DLD1 (cell line): ENCODE results near the gene TCF19.

Experiments used
- in situ Hi-C: cut with HindIII; loops from 2 replicates; pipeline ENCODE4 v1.10.0; 2017; ENCODE audit warnings: low sequenced_read_pairs

Gene TCF19

DNA sequence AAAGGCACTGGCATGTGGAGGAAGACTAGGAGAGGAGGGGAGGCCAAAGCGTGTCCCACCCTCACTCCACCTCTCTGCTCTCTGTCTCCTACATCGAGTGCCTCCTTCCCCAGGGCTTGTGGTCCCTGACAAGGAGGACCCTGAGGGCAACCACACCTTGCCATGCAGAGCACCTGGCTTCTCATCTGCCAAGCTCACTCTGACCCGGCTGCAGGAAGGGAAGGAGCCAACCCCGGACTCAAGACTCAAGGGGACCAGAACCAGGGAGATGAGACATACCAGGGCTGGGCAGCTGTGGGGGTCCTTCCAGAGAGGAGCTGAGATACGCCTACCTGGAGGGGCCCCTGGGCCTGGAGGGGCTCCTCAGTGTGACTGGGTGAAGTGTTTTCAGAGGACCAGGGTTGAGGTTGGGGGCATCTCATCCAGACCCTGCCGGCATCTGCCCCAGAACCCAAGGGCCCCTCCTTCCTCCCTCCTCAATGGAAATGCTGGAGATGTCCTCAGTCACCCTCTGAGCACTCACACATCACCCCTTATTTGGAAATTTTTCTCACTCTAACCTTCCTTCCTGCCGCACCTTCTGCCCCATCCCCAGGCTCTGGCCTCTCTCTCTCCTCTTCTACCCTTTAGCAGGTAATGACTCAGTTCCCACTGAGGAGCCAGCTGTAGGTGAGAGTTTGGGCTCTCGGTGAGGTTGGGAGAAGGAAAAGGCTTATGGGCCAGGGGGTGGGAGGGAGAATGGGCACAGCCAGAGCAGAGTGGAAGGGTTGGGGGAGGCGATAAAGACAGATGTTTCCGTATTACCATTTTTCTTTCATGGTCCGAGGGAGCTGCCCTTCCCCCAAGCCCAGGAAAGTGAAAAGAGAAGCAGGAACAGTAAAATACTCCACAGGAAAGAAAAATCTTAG is 44.1 kb downstream of the TCF19 start:
- in situ Hi-C loops: no loop called here

- in situ Hi-C loops: no loop called here
Measured at GRCh38 chr6:31203345-31203979, 45.1 kb downstream of the TCF19 start.

- in situ Hi-C loops: no loop called here
Measured at GRCh38 chr6:31204751-31205145, 46.4 kb downstream of the TCF19 start.

DNA sequence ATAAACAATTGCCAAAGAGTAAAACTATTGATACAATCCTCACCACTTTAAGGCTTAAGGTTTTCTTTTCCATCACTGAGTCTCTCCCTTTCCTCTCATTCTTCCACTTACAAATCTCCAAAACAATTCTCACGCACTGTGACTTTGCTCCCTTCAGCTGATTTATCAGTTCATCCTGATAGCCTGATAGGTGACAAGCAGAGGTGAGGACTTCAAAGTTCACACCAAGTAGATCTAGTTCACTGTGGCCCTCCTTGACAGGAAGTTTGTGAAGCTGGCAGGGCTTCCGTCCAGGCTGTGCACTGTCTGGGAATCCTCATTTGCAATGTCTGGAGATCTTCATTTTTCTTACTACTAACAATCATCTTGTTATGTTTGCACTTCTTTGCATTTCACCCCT is 47.2 kb downstream of the TCF19 start:
- in situ Hi-C loops: no loop called here

DNA sequence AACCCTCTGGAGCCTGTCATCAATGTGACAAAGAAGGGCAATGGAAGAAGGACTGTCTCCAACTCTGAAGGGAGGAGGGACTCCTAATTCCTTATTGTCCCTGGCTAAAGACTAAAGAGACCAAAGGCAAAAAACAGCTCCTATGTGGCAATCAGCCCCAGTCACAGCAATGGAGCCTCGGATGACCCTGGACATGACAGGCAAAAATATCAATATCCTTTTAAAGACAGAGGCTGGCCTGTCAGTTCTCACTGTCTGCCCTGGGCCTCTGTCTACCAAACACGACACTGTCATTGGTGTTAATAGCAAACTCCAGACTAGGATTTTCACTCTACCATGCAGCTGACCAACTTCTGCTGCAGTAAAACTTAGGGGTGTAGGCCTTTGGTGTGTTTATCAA is 50.1 kb downstream of the TCF19 start:
- in situ Hi-C loops: no loop called here

GRCh38 chr6:31209137-31209536 is 50.7 kb downstream of the TCF19 start:
- in situ Hi-C loops: no loop called here

GRCh38 chr6:31210123-31210522 is 51.7 kb downstream of the TCF19 start:
- in situ Hi-C loops: no loop called here

DNA sequence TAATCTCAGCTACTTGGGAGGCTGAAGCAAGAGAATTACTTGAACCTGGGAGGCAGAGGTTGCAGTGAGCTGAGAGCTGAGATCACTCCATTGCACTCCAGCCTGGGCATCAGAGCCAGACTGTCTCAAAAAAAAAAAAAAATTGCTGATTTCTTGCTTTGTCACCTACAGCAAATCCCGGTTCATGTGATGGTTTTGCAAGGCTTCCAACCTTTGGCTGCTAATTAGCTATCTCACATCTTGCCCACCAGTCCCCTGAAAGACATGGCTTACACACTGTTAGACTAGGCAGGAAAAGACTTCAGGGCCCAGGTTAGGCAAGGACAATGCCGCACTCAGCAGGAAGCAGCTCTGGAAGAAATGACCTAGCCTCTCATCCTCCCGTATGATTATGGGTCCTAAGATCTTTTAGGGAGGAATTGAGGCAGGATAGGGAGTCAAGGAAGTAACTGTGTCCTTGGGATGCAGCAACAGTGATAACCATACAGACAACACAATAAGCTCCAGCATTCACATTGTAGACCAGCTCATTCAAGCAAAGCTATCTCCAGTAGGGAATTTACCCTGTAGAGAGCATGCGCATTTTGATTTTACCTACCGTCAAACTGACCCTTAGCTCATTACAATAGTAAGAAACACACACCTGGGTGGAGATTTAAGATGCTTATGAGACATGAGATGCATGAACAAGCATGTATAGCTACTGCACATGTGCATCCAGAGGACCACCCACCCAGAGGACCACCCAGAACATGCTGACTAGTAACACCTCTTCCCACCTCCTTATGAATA is 52.5 kb downstream of the TCF19 start:
- in situ Hi-C loops: no loop called here
